Endothelial cell of hepatic sinusoid (primary cell): ENCODE results near the gene LUZP1.

ENCODE experiments used
- in situ Hi-C: cut with HindIII; loops from 2 replicates; pipeline ENCODE4 v1.10.0; 2017; ENCODE audit warnings: low sequenced_read_pairs

LUZP1 gene

GRCh38 chr1:23035823-23036452 lies 132.7 kb downstream of the LUZP1 start:
- in situ Hi-C loops = no loop called here
